Pulmonary artery endothelial cell (primary cell): ENCODE results near the gene MEDAG. TPM values are rescaled to one million over a fixed set of nuclear protein-coding genes. Genes with fewer than 3 reads are reported as not detected.

Source experiments
- DNase-seq: peaks from one replicate; pipeline ENCODE4 v3.0.0-alpha.2; 2011; ENCODE audit warnings: low read depth, low spot score
- total RNA-seq: library from RNA; depleted of rRNA; stranded (reverse); fragments of >200 nt; gene quantifications from 2 replicates; pipeline ENCODE4 v1.2.3, GENCODE V29; 2014

The MEDAG gene
- total RNA-seq = 11.6 and 21.6 TPM in 2 replicates

GRCh38 chr13:30905932-30906383, at the start of gene MEDAG:
Gene MEDAG, plus strand, starts transcription at chr13:30906271. Its CDS starts 245 bp downstream, at chr13:30906516.
- peak; percentile 30 for DNase-seq

GRCh38 chr13:30857018-30857417, 49.1 kb upstream of the MEDAG start:
- no peak for DNase-seq

- no peak for DNase-seq
Observed at GRCh38 chr13:30857636-30858035, 48.4 kb upstream of the MEDAG start.

GRCh38 chr13:30859326-30859725, 46.7 kb upstream of the MEDAG start:
- DNase-seq = no peak

- DNase-seq = no peak
Observed at GRCh38 chr13:30861163-30861562, 44.9 kb upstream of the MEDAG start.

- no peak for DNase-seq
Observed at GRCh38 chr13:30861836-30862467, 44.1 kb upstream of the MEDAG start.

- DNase-seq = no peak
Observed at GRCh38 chr13:30862707-30863106, 43.4 kb upstream of the MEDAG start.

- DNase-seq = no peak
Observed at GRCh38 chr13:30863231-30863630, 42.8 kb upstream of the MEDAG start.

- DNase-seq = no peak
Observed at GRCh38 chr13:30863796-30864195, 42.3 kb upstream of the MEDAG start.

- DNase-seq = peak; percentile 37
Observed at GRCh38 chr13:30864433-30865122, 41.5 kb upstream of the MEDAG start.

GRCh38 chr13:30865123-30866049, 40.7 kb upstream of the MEDAG start:
- DNase-seq = peak; percentile 84

GRCh38 chr13:30866677-30867076, 39.4 kb upstream of the MEDAG start:
- DNase-seq = no peak

- DNase-seq = no peak
Observed at GRCh38 chr13:30867089-30867669, 38.9 kb upstream of the MEDAG start.

- no peak for DNase-seq
Observed at GRCh38 chr13:30868799-30869470, 37.1 kb upstream of the MEDAG start.

GRCh38 chr13:30869491-30869890, 36.6 kb upstream of the MEDAG start:
- no peak for DNase-seq

- peak; percentile 92 for DNase-seq
Observed at GRCh38 chr13:30870049-30870884, 35.8 kb upstream of the MEDAG start.

GRCh38 chr13:30870916-30871587, 35.0 kb upstream of the MEDAG start:
- no peak for DNase-seq

GRCh38 chr13:30871588-30872275, 34.3 kb upstream of the MEDAG start:
- DNase-seq = no peak

GRCh38 chr13:30872276-30872594, 33.8 kb upstream of the MEDAG start:
- DNase-seq = no peak
